ENCODE results near the gene IFITM1.
"Not testable (repeated sequence)": the region's sequence is repeated elsewhere in the genome, so short reads cannot be mapped to it uniquely, and the experiment has no call there.

IFITM1 gene

GRCh38 chr11:308740-309665 lies 4.8 kb upstream of the IFITM1 start:
- ATAC-seq, H3K9me3 Mint-ChIP-seq, H3K36me3 Mint-ChIP-seq, H3K27me3 Mint-ChIP-seq: not testable (repeated sequence)
- Mint-ChIP-seq H3K4me3 (peak overlapping the region; percentile 95), H3K4me1 (peaks cover 45% of the 10 kb centered on the region), H3K27ac (peak overlapping the region; percentile 99)

- Mint-ChIP-seq H3K27ac (peak overlapping the region; percentile 99), H3K4me3 (peak overlapping the region; percentile 40), H3K4me1 (peaks cover 55% of the 10 kb centered on the region)
- not testable (repeated sequence) for H3K9me3 Mint-ChIP-seq, H3K36me3 Mint-ChIP-seq, ATAC-seq, H3K27me3 Mint-ChIP-seq
These were observed 3.8 kb upstream of the IFITM1 start for GRCh38 chr11:309979-310572.

- peaks cover 59% of the 10 kb centered on the region for H3K4me1 Mint-ChIP-seq
These were observed 2.7 kb upstream of the IFITM1 start for GRCh38 chr11:311013-311748.

GRCh38 chr11:312092-312816 lies 1.6 kb upstream of the IFITM1 start:
- ATAC-seq, result no peak
- Mint-ChIP-seq H3K27ac (peak overlapping the region; percentile 89), H3K27me3 (no peaks in the 10 kb centered on the region), H3K36me3 (no peaks in the 10 kb centered on the region), H3K4me1 (peaks cover 67% of the 10 kb centered on the region), H3K9me3 (no peaks in the 10 kb centered on the region), H3K4me3 (peak overlapping the region; percentile 56)

More at GRCh38 chr11:311013-311748, 2.7 kb upstream of the IFITM1 start:
- H3K27me3 Mint-ChIP-seq, H3K36me3 Mint-ChIP-seq, H3K9me3 Mint-ChIP-seq: not testable (repeated sequence)
- peak overlapping the region; percentile 56 for H3K4me3 Mint-ChIP-seq
- peak overlapping the region; percentile 64 for H3K27ac Mint-ChIP-seq
- peak; percentile 67 for ATAC-seq

GRCh38 chr11:313304-313786 lies 495 bp upstream of the IFITM1 start:
- no peaks in the 10 kb centered on the region for H3K27me3 Mint-ChIP-seq
- H3K9me3 Mint-ChIP-seq, result no peaks in the 10 kb centered on the region
- H3K4me3 Mint-ChIP-seq, result peak overlapping the region; percentile 91
- no peaks in the 10 kb centered on the region for H3K36me3 Mint-ChIP-seq
- no peak for ATAC-seq
- peak overlapping the region; percentile 89 for H3K27ac Mint-ChIP-seq
- peaks cover 67% of the 10 kb centered on the region for H3K4me1 Mint-ChIP-seq

- not testable (repeated sequence) for H3K27me3 Mint-ChIP-seq, ATAC-seq, H3K9me3 Mint-ChIP-seq, H3K36me3 Mint-ChIP-seq
- Mint-ChIP-seq H3K27ac (peak overlapping the region; percentile 89), H3K4me1 (peaks cover 58% of the 10 kb centered on the region), H3K4me3 (peak overlapping the region; percentile 91)
These were observed 675 bp downstream of the IFITM1 start for GRCh38 chr11:314554-314875.

- peak overlapping the region; percentile 89 for H3K27ac Mint-ChIP-seq
- no peak for ATAC-seq
- H3K27me3 Mint-ChIP-seq, result no peaks in the 10 kb centered on the region
- no peaks in the 10 kb centered on the region for H3K36me3 Mint-ChIP-seq
- H3K9me3 Mint-ChIP-seq, result no peaks in the 10 kb centered on the region
- H3K4me1 Mint-ChIP-seq, result peaks cover 58% of the 10 kb centered on the region
- H3K4me3 Mint-ChIP-seq, result peak overlapping the region; percentile 91
These were observed 1.2 kb downstream of the IFITM1 start for GRCh38 chr11:315051-315481.

GRCh38 chr11:315516-315994 lies 1.7 kb downstream of the IFITM1 start:
- H3K4me1 Mint-ChIP-seq, result peaks cover 63% of the 10 kb centered on the region
- H3K36me3 Mint-ChIP-seq, result no peaks in the 10 kb centered on the region

GRCh38 chr11:316031-316701 lies 2.3 kb downstream of the IFITM1 start:
- Mint-ChIP-seq H3K27me3 (no peaks in the 10 kb centered on the region), H3K4me1 (peaks cover 66% of the 10 kb centered on the region), H3K36me3 (no peaks in the 10 kb centered on the region), H3K9me3 (no peaks in the 10 kb centered on the region), H3K4me3 (no peak overlapping the region), H3K27ac (peak overlapping the region; percentile 59)
- no peak for ATAC-seq

More at GRCh38 chr11:315516-315994, 1.7 kb downstream of the IFITM1 start:
- no peak for ATAC-seq
- no peaks in the 10 kb centered on the region for H3K27me3 Mint-ChIP-seq
- no peaks in the 10 kb centered on the region for H3K9me3 Mint-ChIP-seq
- H3K4me3 Mint-ChIP-seq, result peak overlapping the region; percentile 91
- peak overlapping the region; percentile 89 for H3K27ac Mint-ChIP-seq

GRCh38 chr11:316891-317301 lies 3.1 kb downstream of the IFITM1 start:
- Mint-ChIP-seq H3K4me3 (no peak overlapping the region), H3K4me1 (peaks cover 63% of the 10 kb centered on the region)

GRCh38 chr11:317668-318404 lies 4.0 kb downstream of the IFITM1 start:
- not testable (repeated sequence) for H3K4me3 Mint-ChIP-seq, H3K36me3 Mint-ChIP-seq, H3K27me3 Mint-ChIP-seq, H3K9me3 Mint-ChIP-seq, ATAC-seq
- Mint-ChIP-seq H3K27ac (peak overlapping the region; percentile 59), H3K4me1 (peaks cover 56% of the 10 kb centered on the region)

More at GRCh38 chr11:316891-317301, 3.1 kb downstream of the IFITM1 start:
- Mint-ChIP-seq H3K9me3 (no peaks in the 10 kb centered on the region), H3K27ac (peak overlapping the region; percentile 59), H3K27me3 (no peaks in the 10 kb centered on the region), H3K36me3 (no peaks in the 10 kb centered on the region)
- ATAC-seq, result no peak

GRCh38 chr11:318405-319120 lies 4.7 kb downstream of the IFITM1 start:
- H3K27me3 Mint-ChIP-seq, H3K27ac Mint-ChIP-seq, H3K36me3 Mint-ChIP-seq, H3K4me3 Mint-ChIP-seq, H3K9me3 Mint-ChIP-seq: not testable (repeated sequence)
- ATAC-seq, result peak; percentile 71
- peaks cover 49% of the 10 kb centered on the region for H3K4me1 Mint-ChIP-seq

Data from stimulated activated memory B cell treated with anti-CD40 and anti-IgM and Interleukin-4, amounts not matched to agents 10 μg/mL and 1 μg/mL and 100 μg/mL, for 72 hours (primary cell).